Left lung (tissue), 14 donors: Measurements from ENCODE around the gene RAB31. TPM values are rescaled to one million over a fixed set of nuclear protein-coding genes. Genes with fewer than 3 reads are reported as not detected.

Experiments used
- ATAC-seq: fragments of 200-7000 bp; cut with Tn5 transposase; one replicate; pipeline ENCODE4 v1.9.1; 2020; ENCODE audit warnings: moderate library complexity
- DNase-seq, 4 donors: peaks; one replicate each; pipeline ENCODE4 v3.0.0-alpha.2; 2013 to 2020
- H3K27ac ChIP-seq, 2 donors: fragments of 200-600 bp; sonication (generic) in 1 of 2; one replicate each; pipeline versions ENCODE4 v1.5.0 to v1.8.0; 2020 to 2021
- H3K27me3 ChIP-seq, 2 donors: fragments of 200-600 bp; sonication (generic) in 1 of 2; one replicate each; pipeline versions ENCODE4 v1.5.0 to v1.8.0; 2020 to 2021
- H3K36me3 ChIP-seq, 2 donors: fragments of 200-600 bp; sonication (generic) in 1 of 2; one replicate each; pipeline versions ENCODE4 v1.5.0 to v1.8.0; 2020 to 2021
- H3K4me1 ChIP-seq, 2 donors: fragments of 200-600 bp; one replicate each; pipeline ENCODE4 v1.8.0; 2021
- H3K4me3 ChIP-seq, 2 donors: fragments of 200-600 bp; sonication (generic) in 1 of 2; one replicate each; pipeline versions ENCODE4 v1.5.0 to v1.8.0; 2020 to 2021; ENCODE audit warnings: mild to moderate bottlenecking in 1 of 2
- H3K9me3 ChIP-seq, 2 donors: fragments of 200-600 bp; sonication (generic) in 1 of 2; one replicate each; pipeline versions ENCODE4 v1.5.0 to v1.8.0; 2020 to 2021
- CTCF ChIP-seq, 2 donors: fragments of 200-600 bp; sonication (generic) in 1 of 2; IDR thresholded peaks; one replicate each; pipeline versions ENCODE4 v1.5.0 to v1.8.0; 2021; ENCODE audit warnings: antibody characterized with exemption in 2 of 2
- intact Hi-C, 2 donors: fragments of 100-400 bp; cut with DNase I; formaldehyde crosslinking; loops; one replicate each; pipeline versions ENCODE4 v1.11.2 to v1.14.2; 2022
- long read RNA-seq, 12 donors: library from polyadenylated mRNA in 2 of 12; unstranded in 2 of 12; transcript quantifications; one replicate each; pipeline ENCODE4 v2.0.0 and lab custom pipeline, GENCODE V29; 2019 to 2026
- polyA plus RNA-seq, 6 donors: library from polyadenylated mRNA; unstranded; fragments of 120-200 nt; gene quantifications; one replicate each; pipeline ENCODE4 v1.2.1, GENCODE V29; 2013; ENCODE audit not compliant: insufficient read length in 6 of 6
- total RNA-seq, 2 donors: library from RNA; stranded (reverse); fragmentation: NEBNext Ultra II Directional; extraction: Animal tissue kit (Norgen Biotek cat#: 25700); gene quantifications; one replicate each; pipeline ENCODE4 v1.2.1, GENCODE V29; 2021
- donor health status: DM: no; HTN: yes; CAD: no.
- donor health status: DM: no; HTN: no; CAD: no.

Gene RAB31, protein sequence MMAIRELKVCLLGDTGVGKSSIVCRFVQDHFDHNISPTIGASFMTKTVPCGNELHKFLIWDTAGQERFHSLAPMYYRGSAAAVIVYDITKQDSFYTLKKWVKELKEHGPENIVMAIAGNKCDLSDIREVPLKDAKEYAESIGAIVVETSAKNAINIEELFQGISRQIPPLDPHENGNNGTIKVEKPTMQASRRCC
- total RNA-seq = 100 to 1,000 TPM; 115 to 135 TPM
- polyA plus RNA-seq = 10 to 100 TPM; 30.3 to 41.6 (median 34.0) TPM
- long read RNA-seq, donor 1, full-length matches to known transcripts = 19 of 19 reads
- long read RNA-seq, donor 1, partial matches to known transcripts = 0 of 19 reads
- long read RNA-seq, donor 1, other reads (novel, unspliced or antisense) = 0 of 19 reads
- long read RNA-seq, donor 2, full-length matches to known transcripts = 17 of 34 reads
- long read RNA-seq, donor 2, partial matches to known transcripts = 17 of 34 reads
- long read RNA-seq, donor 2, other reads (novel, unspliced or antisense) = 0 of 34 reads
- long read RNA-seq, donor 3, full-length matches to known transcripts = 9 of 9 reads
- long read RNA-seq, donor 3, partial matches to known transcripts = 0 of 9 reads
- long read RNA-seq, donor 3, other reads (novel, unspliced or antisense) = 0 of 9 reads
- long read RNA-seq, donor 4, full-length matches to known transcripts = 106 of 131 reads
- long read RNA-seq, donor 4, partial matches to known transcripts = 4 of 131 reads
- long read RNA-seq, donor 4, other reads (novel, unspliced or antisense) = 21 of 131 reads
- long read RNA-seq, donor 5, full-length matches to known transcripts = 14 of 14 reads
- long read RNA-seq, donor 5, partial matches to known transcripts = 0 of 14 reads
- long read RNA-seq, donor 5, other reads (novel, unspliced or antisense) = 0 of 14 reads
- long read RNA-seq, donor 6, full-length matches to known transcripts = 18 of 18 reads
- long read RNA-seq, donor 6, partial matches to known transcripts = 0 of 18 reads
- long read RNA-seq, donor 6, other reads (novel, unspliced or antisense) = 0 of 18 reads
- long read RNA-seq, donor 7, full-length matches to known transcripts = 6 of 6 reads
- long read RNA-seq, donor 7, partial matches to known transcripts = 0 of 6 reads
- long read RNA-seq, donor 7, other reads (novel, unspliced or antisense) = 0 of 6 reads
- long read RNA-seq, donor 8, full-length matches to known transcripts = 19 of 19 reads
- long read RNA-seq, donor 8, partial matches to known transcripts = 0 of 19 reads
- long read RNA-seq, donor 8, other reads (novel, unspliced or antisense) = 0 of 19 reads
- long read RNA-seq, donor 9 = 0 reads
- long read RNA-seq, donor 10, full-length matches to known transcripts = 115 of 122 reads
- long read RNA-seq, donor 10, partial matches to known transcripts = 2 of 122 reads
- long read RNA-seq, donor 10, other reads (novel, unspliced or antisense) = 5 of 122 reads
- long read RNA-seq, donor 11 = 0 reads
- long read RNA-seq, donor 12, full-length matches to known transcripts = 9 of 9 reads
- long read RNA-seq, donor 12, partial matches to known transcripts = 0 of 9 reads
- long read RNA-seq, donor 12, other reads (novel, unspliced or antisense) = 0 of 9 reads

- Histone ChIP-seq H3K27ac (peak within 1 kb of the TSS; percentile 90 to 95), H3K27me3 (no peaks in the 10 kb centered on the region), H3K9me3 (no peaks in the 10 kb centered on the region), H3K36me3 (no peaks in the 10 kb centered on the region), H3K4me1 (peaks cover 18 to 71% of the 10 kb centered on the region in 2 donors), H3K4me3 (peak within 1 kb of the TSS; percentile 61 to 77)
- intact Hi-C loops = no loop called here
- DNase-seq (peak; percentile 81 to 97 (median 89)), ATAC-seq (peak; percentile 88)
- TF ChIP-seq CTCF (IDR thresholded peaks at IDR 0.05) = no peak
These were observed at the start of gene RAB31 for GRCh38 chr18:9708057-9708433. Gene RAB31 (plus strand): TSS chr18:9708301. CDS start chr18:9708406, 105 bp downstream.

GRCh38 chr18:9659499-9660375 is 48.4 kb upstream of the RAB31 start:
- H3K9me3 ChIP-seq = no peaks in the 10 kb centered on the region
- no peaks in the 10 kb centered on the region for H3K36me3 ChIP-seq
- no peaks in the 10 kb centered on the region for H3K27me3 ChIP-seq
- peaks cover 0 to 7% of the 10 kb centered on the region in 2 donors for H3K4me1 ChIP-seq
- intact Hi-C loops = no loop called here
- ATAC-seq = no peak
- H3K4me3 ChIP-seq = no peak overlapping the region
- no peak overlapping the region for H3K27ac ChIP-seq
- no peak for TF ChIP-seq CTCF (IDR thresholded peaks at IDR 0.05)
- no peak for DNase-seq

DNA sequence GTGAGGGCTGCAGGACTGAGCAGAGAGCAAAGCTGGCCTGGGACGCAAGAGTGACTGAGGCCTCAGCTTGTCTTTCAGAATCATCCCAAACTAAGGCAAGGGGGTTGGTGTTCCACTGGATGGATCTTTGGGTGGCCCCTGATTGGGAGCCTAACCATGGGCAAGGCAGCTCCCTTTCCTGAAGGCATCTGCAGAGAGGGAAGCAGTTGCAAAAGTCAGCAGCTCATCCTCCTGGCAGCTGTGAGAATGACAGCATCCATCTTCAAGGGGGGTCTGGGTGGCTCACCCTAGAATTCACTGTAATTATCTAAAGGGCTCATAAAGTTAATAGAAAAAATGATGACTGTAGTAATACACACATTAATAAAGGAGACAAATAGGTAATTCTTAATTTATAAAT is 46.5 kb upstream of the RAB31 start:
- Histone ChIP-seq H3K36me3 (no peaks in the 10 kb centered on the region), H3K4me3 (no peak overlapping the region), H3K4me1 (peaks cover 0 to 7% of the 10 kb centered on the region in 2 donors), H3K27ac (no peak overlapping the region), H3K9me3 (no peaks in the 10 kb centered on the region), H3K27me3 (no peaks in the 10 kb centered on the region)
- no peak for TF ChIP-seq CTCF (IDR thresholded peaks at IDR 0.05)
- DNase-seq (no peak), ATAC-seq (no peak)
- intact Hi-C loops = no loop called here

DNA sequence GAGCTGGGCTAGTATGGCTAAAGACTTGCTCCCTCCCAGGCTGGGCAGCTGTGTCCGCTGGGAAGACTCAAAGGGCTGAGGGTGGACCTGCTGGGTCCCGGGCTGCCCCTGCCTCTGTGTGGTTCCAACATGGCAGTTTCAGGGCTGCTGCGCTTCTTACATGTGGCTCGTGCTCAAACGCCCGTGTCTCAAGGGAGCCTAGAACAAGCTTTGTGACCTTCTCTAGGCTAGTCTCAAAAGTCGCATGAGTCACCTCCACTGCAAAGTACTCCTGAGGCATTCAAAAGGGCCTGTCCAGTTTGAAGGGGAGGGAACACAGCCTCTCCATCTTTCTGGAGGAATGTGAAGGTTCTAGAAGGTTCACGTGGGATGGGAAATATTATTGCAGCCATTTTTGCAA is 44.7 kb upstream of the RAB31 start:
- intact Hi-C loops = no loop called here
- Histone ChIP-seq H3K4me1 (no peaks in the 10 kb centered on the region), H3K36me3 (no peaks in the 10 kb centered on the region), H3K4me3 (no peak overlapping the region), H3K27me3 (no peaks in the 10 kb centered on the region), H3K27ac (peak overlapping the region in 1 of 2 donors; percentile 42), H3K9me3 (no peaks in the 10 kb centered on the region)
- no peak for TF ChIP-seq CTCF (IDR thresholded peaks at IDR 0.05)
- ATAC-seq (peak; percentile 94), DNase-seq (no peak)
